Dendritic cell treated with granulocyte-macrophage colony-stimulating factor and Interleukin-4, amounts not matched to agents 40 ng/mL and 50 ng/mL, for 4 days (primary cell): ENCODE measurements around the gene DHX16.

Source experiments
- H3K27ac Mint-ChIP-seq: one replicate; pipeline ENCODE4 v1.8.0; 2022; ENCODE audit warnings: mild to moderate bottlenecking, mixed read lengths
- H3K27me3 Mint-ChIP-seq: one replicate; pipeline ENCODE4 v1.8.0; 2022; ENCODE audit warnings: mild to moderate bottlenecking, mixed read lengths
- H3K36me3 Mint-ChIP-seq: one replicate; pipeline ENCODE4 v1.8.0; 2022; ENCODE audit warnings: low read depth, mixed read lengths
- H3K4me1 Mint-ChIP-seq: one replicate; pipeline ENCODE4 v1.8.0; 2022; ENCODE audit warnings: low read depth, mixed read lengths
- H3K4me3 Mint-ChIP-seq: one replicate; pipeline ENCODE4 v1.8.0; 2022; ENCODE audit warnings: mild to moderate bottlenecking, moderate library complexity, mixed read lengths
- H3K9me3 Mint-ChIP-seq: one replicate; pipeline ENCODE4 v1.8.0; 2022; ENCODE audit warnings: mixed read lengths
- intact Hi-C: fragments of 100-400 bp; cut with micrococcal nuclease; formaldehyde crosslinking; loops from one replicate; pipeline ENCODE4 v1.15.0; 2022

The DHX16 gene

GRCh38 chr6:30646450-30647241 is 26.2 kb downstream of the DHX16 start, which contains the start of gene C6orf136:
C6orf136 (plus strand) TSS chr6:30647133; CDS start chr6:30647232, 99 bp downstream.
- H3K4me1 Mint-ChIP-seq: peaks cover 57% of the 10 kb centered on the region
- peak within 1 kb of the TSS; percentile 62 for H3K27ac Mint-ChIP-seq
- no peaks in the 10 kb centered on the region for H3K27me3 Mint-ChIP-seq
- no peaks in the 10 kb centered on the region for H3K9me3 Mint-ChIP-seq
- intact Hi-C loops: no loop called here
- H3K4me3 Mint-ChIP-seq: peak within 1 kb of the TSS; percentile 82
- H3K36me3 Mint-ChIP-seq: peaks cover 58% of the 10 kb centered on the region

GRCh38 chr6:30645989-30646388 is 26.8 kb downstream of the DHX16 start:
- Mint-ChIP-seq H3K4me3 (no peak overlapping the region), H3K27ac (peak overlapping the region; percentile 62), H3K9me3 (no peaks in the 10 kb centered on the region), H3K36me3 (peaks cover 57% of the 10 kb centered on the region), H3K4me1 (peaks cover 57% of the 10 kb centered on the region), H3K27me3 (no peaks in the 10 kb centered on the region)
- intact Hi-C loops: no loop called here

- intact Hi-C loops: no loop called here
- H3K9me3 Mint-ChIP-seq: no peaks in the 10 kb centered on the region
- H3K4me3 Mint-ChIP-seq: no peak overlapping the region
- peaks cover 56% of the 10 kb centered on the region for H3K36me3 Mint-ChIP-seq
- H3K27ac Mint-ChIP-seq: peak overlapping the region; percentile 62
- H3K27me3 Mint-ChIP-seq: no peaks in the 10 kb centered on the region
- H3K4me1 Mint-ChIP-seq: peaks cover 50% of the 10 kb centered on the region
Observed at GRCh38 chr6:30644769-30645168, 28.0 kb downstream of the DHX16 start.

GRCh38 chr6:30643656-30644055 is 29.1 kb downstream of the DHX16 start:
- H3K27ac Mint-ChIP-seq: no peak overlapping the region
- H3K9me3 Mint-ChIP-seq: no peaks in the 10 kb centered on the region
- peaks cover 39% of the 10 kb centered on the region for H3K4me1 Mint-ChIP-seq
- intact Hi-C loops: no loop called here
- H3K4me3 Mint-ChIP-seq: no peak overlapping the region
- H3K36me3 Mint-ChIP-seq: peaks cover 54% of the 10 kb centered on the region
- no peaks in the 10 kb centered on the region for H3K27me3 Mint-ChIP-seq

GRCh38 chr6:30641048-30641447 is 31.8 kb downstream of the DHX16 start:
- Mint-ChIP-seq H3K4me1 (peaks cover 32% of the 10 kb centered on the region), H3K27ac (no peak overlapping the region), H3K27me3 (no peaks in the 10 kb centered on the region), H3K4me3 (no peak overlapping the region), H3K36me3 (peaks cover 50% of the 10 kb centered on the region), H3K9me3 (no peaks in the 10 kb centered on the region)
- intact Hi-C loops: no loop called here

- H3K4me3 Mint-ChIP-seq: no peak overlapping the region
- intact Hi-C loops: no loop called here
- peaks cover 44% of the 10 kb centered on the region for H3K36me3 Mint-ChIP-seq
- H3K4me1 Mint-ChIP-seq: peaks cover 26% of the 10 kb centered on the region
- no peaks in the 10 kb centered on the region for H3K9me3 Mint-ChIP-seq
- no peaks in the 10 kb centered on the region for H3K27me3 Mint-ChIP-seq
- H3K27ac Mint-ChIP-seq: no peak overlapping the region
Observed at GRCh38 chr6:30640481-30640880, 32.3 kb downstream of the DHX16 start.

- Mint-ChIP-seq H3K4me1 (peaks cover 6% of the 10 kb centered on the region), H3K27ac (no peak overlapping the region), H3K4me3 (no peak overlapping the region), H3K27me3 (no peaks in the 10 kb centered on the region), H3K9me3 (no peaks in the 10 kb centered on the region), H3K36me3 (peaks cover 41% of the 10 kb centered on the region)
- intact Hi-C loops: no loop called here
Observed at GRCh38 chr6:30635834-30636233, 37.0 kb downstream of the DHX16 start.

GRCh38 chr6:30626484-30627366 is 46.1 kb downstream of the DHX16 start, which contains the start of gene ATAT1:
ATAT1 (plus strand) TSS chr6:30626874.
- Mint-ChIP-seq H3K4me3 (peak within 1 kb of the TSS; percentile 85), H3K36me3 (peaks cover 88% of the 10 kb centered on the region), H3K27me3 (no peaks in the 10 kb centered on the region), H3K27ac (peak within 1 kb of the TSS; percentile 90), H3K4me1 (peaks cover 36% of the 10 kb centered on the region), H3K9me3 (no peaks in the 10 kb centered on the region)
- intact Hi-C loops: loop anchor here (1.0 to 5.0 kb wide), 2 partner anchors 8 to 46 kb away; partner anchors contain the start of gene DHX16

- H3K27me3 Mint-ChIP-seq: no peaks in the 10 kb centered on the region
- no peaks in the 10 kb centered on the region for H3K9me3 Mint-ChIP-seq
- H3K36me3 Mint-ChIP-seq: peaks cover 88% of the 10 kb centered on the region
- intact Hi-C loops: loop anchor here (5.0 kb wide), 1 partner anchor 47 kb away; the partner anchor contains the start of gene DHX16
- H3K27ac Mint-ChIP-seq: peak overlapping the region; percentile 90
- H3K4me3 Mint-ChIP-seq: no peak overlapping the region
- peaks cover 36% of the 10 kb centered on the region for H3K4me1 Mint-ChIP-seq
Observed at GRCh38 chr6:30625511-30625910, 47.3 kb downstream of the DHX16 start.

GRCh38 chr6:30619561-30619960 is 53.2 kb downstream of the DHX16 start:
- Mint-ChIP-seq H3K9me3 (no peaks in the 10 kb centered on the region), H3K4me3 (no peak overlapping the region), H3K4me1 (peaks cover 19% of the 10 kb centered on the region), H3K27me3 (no peaks in the 10 kb centered on the region), H3K36me3 (peaks cover 84% of the 10 kb centered on the region), H3K27ac (peak overlapping the region; percentile 95)
- intact Hi-C loops: loop anchor here (5.0 kb wide), 1 partner anchor 123 kb away; the partner anchor contains the start of genes FLOT1 and IER3

- H3K4me3 Mint-ChIP-seq: peak overlapping the region; percentile 88
- peaks cover 84% of the 10 kb centered on the region for H3K36me3 Mint-ChIP-seq
- intact Hi-C loops: loop anchor here (1.0 to 5.0 kb wide), 2 partner anchors 8 to 124 kb away; partner anchors contain the start of genes ATAT1, FLOT1 and IER3
- no peaks in the 10 kb centered on the region for H3K9me3 Mint-ChIP-seq
- peaks cover 28% of the 10 kb centered on the region for H3K4me1 Mint-ChIP-seq
- H3K27me3 Mint-ChIP-seq: no peaks in the 10 kb centered on the region
- peak overlapping the region; percentile 95 for H3K27ac Mint-ChIP-seq
Observed at GRCh38 chr6:30618270-30618797, 54.5 kb downstream of the DHX16 start.

GRCh38 chr6:30617565-30618269 is 55.1 kb downstream of the DHX16 start, which contains the start of gene MRPS18B:
MRPS18B (plus strand) TSS chr6:30617840; CDS start chr6:30617866, 26 bp downstream.
- H3K27me3 Mint-ChIP-seq: no peaks in the 10 kb centered on the region
- peaks cover 81% of the 10 kb centered on the region for H3K36me3 Mint-ChIP-seq
- no peaks in the 10 kb centered on the region for H3K9me3 Mint-ChIP-seq
- peak within 1 kb of the TSS; percentile 95 for H3K27ac Mint-ChIP-seq
- intact Hi-C loops: loop anchor here (1.0 to 5.0 kb wide), 5 partner anchors 9 to 125 kb away; partner anchors contain the start of genes ATAT1, FLOT1, GNL1 and IER3
- H3K4me1 Mint-ChIP-seq: peaks cover 31% of the 10 kb centered on the region
- H3K4me3 Mint-ChIP-seq: peak within 1 kb of the TSS; percentile 88
